C4-2B (cell line): Measurements from ENCODE around the gene RPH3AL.

Source experiments
- H3K27ac ChIP-seq: fragments of 450-650 bp; 2 replicates; pipeline ENCODE4 v1.5.1; 2017
- ZFX ChIP-seq: fragments of 450-650 bp; IDR thresholded peaks from 2 replicates; pipeline ENCODE4 v1.6.1; 2017
- TF ChIP-seq, protein P1 (sequence below): fragments of 450-650 bp; conservative IDR thresholded peaks from 2 replicates; pipeline ENCODE4 v1.5.1; 2017; ENCODE audit warnings: mild to moderate bottlenecking

Gene RPH3AL

DNA sequence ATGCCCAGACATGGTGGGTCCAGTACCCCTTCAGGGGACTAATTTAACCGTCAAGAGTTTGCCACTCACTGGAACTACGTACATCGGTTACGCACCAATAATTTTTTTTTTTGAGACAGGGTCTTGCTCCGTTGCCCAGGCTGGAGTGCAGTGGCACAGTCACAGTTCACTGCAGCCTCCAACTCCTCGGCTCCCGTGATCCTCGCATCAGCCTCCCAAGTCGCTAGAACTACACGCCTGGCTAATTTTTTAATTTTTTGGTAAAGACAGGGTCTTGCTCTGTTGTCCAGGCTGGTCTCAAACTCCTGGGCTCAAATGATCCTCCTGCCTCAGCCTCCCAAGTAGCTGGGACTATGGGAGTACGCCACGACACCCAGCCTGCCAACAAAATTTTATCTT is 15.6 kb downstream of the RPH3AL start:
- H3K27ac ChIP-seq = no peak overlapping the region
- no peak for TF ChIP-seq ZFX
- TF ChIP-seq, protein P1, sequence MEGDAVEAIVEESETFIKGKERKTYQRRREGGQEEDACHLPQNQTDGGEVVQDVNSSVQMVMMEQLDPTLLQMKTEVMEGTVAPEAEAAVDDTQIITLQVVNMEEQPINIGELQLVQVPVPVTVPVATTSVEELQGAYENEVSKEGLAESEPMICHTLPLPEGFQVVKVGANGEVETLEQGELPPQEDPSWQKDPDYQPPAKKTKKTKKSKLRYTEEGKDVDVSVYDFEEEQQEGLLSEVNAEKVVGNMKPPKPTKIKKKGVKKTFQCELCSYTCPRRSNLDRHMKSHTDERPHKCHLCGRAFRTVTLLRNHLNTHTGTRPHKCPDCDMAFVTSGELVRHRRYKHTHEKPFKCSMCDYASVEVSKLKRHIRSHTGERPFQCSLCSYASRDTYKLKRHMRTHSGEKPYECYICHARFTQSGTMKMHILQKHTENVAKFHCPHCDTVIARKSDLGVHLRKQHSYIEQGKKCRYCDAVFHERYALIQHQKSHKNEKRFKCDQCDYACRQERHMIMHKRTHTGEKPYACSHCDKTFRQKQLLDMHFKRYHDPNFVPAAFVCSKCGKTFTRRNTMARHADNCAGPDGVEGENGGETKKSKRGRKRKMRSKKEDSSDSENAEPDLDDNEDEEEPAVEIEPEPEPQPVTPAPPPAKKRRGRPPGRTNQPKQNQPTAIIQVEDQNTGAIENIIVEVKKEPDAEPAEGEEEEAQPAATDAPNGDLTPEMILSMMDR = no peak

DNA sequence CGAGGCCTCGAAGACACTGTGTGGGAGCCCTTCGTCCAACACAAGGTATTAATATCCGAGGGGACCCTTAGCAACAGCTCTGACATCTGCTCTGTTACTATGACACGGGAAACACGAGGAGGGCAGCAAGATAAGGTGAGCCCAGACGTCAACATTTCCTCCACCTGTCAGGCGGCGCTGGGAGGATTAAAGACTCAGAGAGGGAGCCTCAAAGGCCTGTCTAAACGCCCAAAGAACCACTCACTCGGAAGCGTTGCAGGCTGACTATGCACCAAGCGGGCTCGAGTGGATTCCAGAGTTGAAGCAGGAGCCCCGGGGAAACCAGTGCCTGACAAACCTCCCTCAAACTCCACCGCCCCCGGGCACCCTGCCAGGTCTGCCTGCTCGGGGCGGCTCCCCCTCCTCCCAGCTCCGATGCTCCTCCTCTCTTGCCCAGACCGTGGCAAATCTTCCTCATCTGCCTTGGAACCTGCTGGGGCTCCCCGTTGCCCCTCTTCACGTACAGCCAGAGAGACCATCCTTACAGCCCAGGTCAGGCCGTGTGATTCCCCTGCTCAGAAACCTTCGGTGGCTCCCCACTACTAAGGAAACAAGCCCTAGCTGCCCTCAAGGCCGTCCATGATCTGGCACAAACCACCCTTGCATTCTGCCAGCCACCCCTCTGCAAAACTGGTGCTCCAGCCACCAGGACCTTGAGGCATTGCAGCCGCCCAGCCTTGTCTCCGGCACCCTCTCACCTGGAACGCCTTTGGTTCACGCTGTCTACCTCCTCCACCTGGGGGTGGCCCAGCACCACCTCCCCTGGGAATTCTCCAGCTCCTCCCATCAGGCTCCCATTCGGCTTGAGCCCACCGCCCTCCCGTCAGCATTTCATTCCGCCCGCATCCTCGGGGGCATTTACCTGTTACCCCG is 16.2 kb downstream of the RPH3AL start:
- no peak overlapping the region for H3K27ac ChIP-seq
- TF ChIP-seq, protein P1 = no peak
- no peak for TF ChIP-seq ZFX

DNA sequence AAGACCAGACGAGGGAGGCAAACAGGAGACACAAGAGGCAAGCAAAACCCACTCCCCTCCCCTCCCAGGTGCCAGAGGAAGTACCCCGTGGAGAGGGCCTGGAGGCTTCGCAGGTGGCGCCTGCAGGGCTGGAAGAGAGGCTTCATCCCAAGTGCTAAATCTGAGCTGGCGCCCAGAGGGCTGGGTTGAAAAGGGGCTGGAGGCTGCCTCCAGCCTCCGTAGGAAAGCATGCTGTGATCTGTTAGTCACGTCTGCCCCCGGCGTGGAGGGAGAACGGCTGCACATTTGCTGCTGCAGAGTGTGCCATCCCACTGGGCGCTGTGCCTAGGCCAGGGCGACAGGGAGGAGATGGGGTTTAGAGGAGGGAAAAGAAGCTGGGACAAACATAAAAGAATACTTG is 16.9 kb downstream of the RPH3AL start:
- H3K27ac ChIP-seq = no peak overlapping the region
- TF ChIP-seq ZFX = no peak
- TF ChIP-seq, protein P1 = no peak

DNA sequence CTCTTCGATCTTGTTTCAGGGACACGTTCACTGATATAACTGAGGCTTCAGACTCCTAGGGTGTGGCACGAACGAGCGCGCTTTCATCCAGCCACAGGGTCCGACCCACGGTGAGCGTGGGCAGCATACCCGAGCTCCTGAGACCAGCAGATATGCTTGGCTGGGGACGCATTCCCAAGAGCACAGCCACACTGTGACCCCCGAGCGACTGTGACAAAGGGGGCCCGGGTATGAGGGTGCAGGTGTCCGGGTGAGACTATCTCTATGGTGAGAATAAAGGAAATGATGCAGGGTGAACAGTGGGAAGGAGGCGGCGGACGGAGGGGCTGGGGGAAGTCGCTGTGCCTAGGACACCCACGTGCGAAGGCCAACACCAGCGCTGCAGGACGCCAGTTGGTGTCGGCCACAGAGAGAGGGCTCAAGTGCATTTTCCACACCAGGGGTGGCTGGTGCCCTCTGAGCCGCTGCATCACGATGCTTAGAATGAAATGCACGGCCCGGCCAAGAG is 17.6 kb downstream of the RPH3AL start:
- no peak overlapping the region for H3K27ac ChIP-seq
- TF ChIP-seq, protein P1 = no peak
- no peak for TF ChIP-seq ZFX

DNA sequence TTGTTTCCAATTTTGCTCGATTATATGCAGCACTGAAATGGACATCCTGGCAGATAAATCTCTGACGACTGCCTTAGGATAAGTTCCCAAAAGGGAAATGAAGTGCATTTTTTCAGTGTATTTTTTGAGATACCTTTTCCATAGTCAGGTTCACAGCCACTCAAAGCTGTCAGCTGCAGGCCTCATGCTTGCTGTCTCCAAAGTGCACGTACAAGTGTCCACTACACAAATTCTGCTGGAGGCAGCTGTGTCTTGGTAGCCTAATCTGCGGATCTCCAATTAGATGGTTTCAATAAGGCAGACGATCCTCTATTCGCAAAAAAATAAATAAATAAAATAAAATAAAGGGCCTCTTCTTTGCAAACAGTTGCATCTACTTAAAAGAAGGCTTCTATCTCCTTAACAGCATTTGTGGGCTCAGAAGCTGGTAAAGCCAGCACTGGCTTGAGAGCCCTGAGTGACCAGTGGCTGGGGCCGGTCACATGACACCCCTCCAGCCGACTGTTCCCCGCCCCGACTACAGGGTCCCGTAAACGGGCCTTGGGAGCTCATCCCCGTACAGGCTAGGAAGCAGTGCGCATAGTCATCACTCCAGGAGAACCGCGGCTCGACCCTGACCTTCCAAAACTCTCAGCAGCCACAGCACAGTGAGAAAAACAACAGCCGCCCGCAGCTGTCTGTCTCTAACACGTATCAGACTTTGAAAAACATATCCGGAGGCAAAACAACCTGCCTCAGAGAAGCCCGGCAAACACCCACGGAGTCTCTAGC is 18.8 kb downstream of the RPH3AL start:
- no peak overlapping the region for H3K27ac ChIP-seq
- TF ChIP-seq ZFX = no peak
- TF ChIP-seq, protein P1 = no peak

DNA sequence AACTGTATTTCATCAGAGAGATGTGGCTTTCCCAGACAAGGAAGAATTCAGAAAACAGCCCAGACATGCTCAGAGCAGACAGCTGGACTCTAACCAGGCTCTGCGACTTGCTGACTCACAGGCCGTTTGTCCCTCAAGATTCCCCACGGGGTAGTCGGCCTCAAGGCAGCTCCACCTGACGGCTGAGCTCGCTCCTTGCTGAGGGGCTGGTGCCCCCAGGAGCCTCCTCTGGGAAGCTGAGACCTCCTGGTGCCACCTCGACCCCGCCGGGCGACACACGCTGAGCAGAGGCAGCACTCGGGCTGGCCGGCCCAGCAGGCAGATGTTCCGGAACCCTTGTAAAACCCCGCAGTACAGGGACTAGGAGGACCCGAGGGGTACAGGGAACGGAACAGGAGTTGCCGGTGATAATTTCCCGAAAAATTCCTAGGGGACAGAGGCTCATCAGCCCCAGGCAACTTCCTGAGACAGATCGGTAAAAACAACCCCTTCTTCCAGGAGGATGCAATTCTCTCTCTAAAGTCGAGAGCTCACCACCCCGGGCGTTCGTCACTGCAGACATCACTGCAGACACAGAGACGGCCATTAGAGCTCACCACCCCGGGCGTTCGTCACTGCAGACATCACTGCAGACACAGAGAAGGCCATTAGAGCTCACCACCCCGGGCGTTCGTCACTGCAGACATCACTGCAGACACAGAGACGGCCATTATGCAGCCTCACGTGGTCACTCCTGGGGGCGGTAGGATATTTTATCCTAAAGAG is 19.9 kb downstream of the RPH3AL start:
- no peak for TF ChIP-seq ZFX
- TF ChIP-seq, protein P1 = no peak
- no peak overlapping the region for H3K27ac ChIP-seq
